Mesenchymal stem cell (in vitro differentiated cells and primary cell): ENCODE results near the gene TRIOBP.

Source experiments
- DNase-seq: peaks from one replicate; pipeline ENCODE4 v3.0.0-alpha.2; 2013
- H2AFZ ChIP-seq: one replicate; pipeline ENCODE4 v1.6.1; 2013; ENCODE audit warnings: low read depth, mild to moderate bottlenecking, control low read depth, inconsistent platforms, low read length, moderate library complexity
- H2AK5ac ChIP-seq: 2 replicates; pipeline ENCODE4 v1.6.1; 2013; ENCODE audit warnings: low read length, moderate library complexity, mild to moderate bottlenecking, inconsistent platforms; ENCODE audit not compliant: severe bottlenecking
- H2BK120ac ChIP-seq: one replicate; pipeline ENCODE4 v1.6.1; 2013; ENCODE audit warnings: low read depth, mild to moderate bottlenecking, inconsistent platforms, low read length, moderate library complexity
- H2BK12ac ChIP-seq, 2 experiments: one replicate each; pipeline ENCODE4 v1.6.1; 2013; ENCODE audit warnings: inconsistent platforms in 2 of 2, low read length in 2 of 2, mild to moderate bottlenecking in 2 of 2, moderate library complexity in 2 of 2, control low read depth in 1 of 2
- H2BK15ac ChIP-seq: one replicate; pipeline ENCODE4 v1.6.1; 2013; ENCODE audit warnings: mild to moderate bottlenecking, low read depth, inconsistent platforms; ENCODE audit not compliant: poor library complexity, severe bottlenecking
- H2BK5ac ChIP-seq: 2 replicates; pipeline ENCODE4 v1.6.1; 2013; ENCODE audit warnings: low read depth, mild to moderate bottlenecking, low read length, control low read depth, inconsistent platforms; ENCODE audit not compliant: poor library complexity, severe bottlenecking
- H3K14ac ChIP-seq, 2 experiments: one replicate each; pipeline ENCODE4 v1.6.1; 2013; ENCODE audit warnings: inconsistent platforms in 2 of 2, low read length in 2 of 2, control low read depth in 1 of 2, mild to moderate bottlenecking in 1 of 2, moderate library complexity in 1 of 2
- H3K18ac ChIP-seq, 2 experiments: one replicate each; pipeline ENCODE4 v1.6.1; 2013; ENCODE audit warnings: inconsistent platforms in 2 of 2, low read length in 2 of 2, control low read depth in 1 of 2, low read depth in 1 of 2, mild to moderate bottlenecking in 1 of 2
- H3K23ac ChIP-seq, 2 experiments: one replicate each; pipeline ENCODE4 v1.6.1; 2013; ENCODE audit warnings: inconsistent platforms in 2 of 2, low read length in 2 of 2, mild to moderate bottlenecking in 2 of 2, moderate library complexity in 2 of 2, control low read depth in 1 of 2
- H3K27ac ChIP-seq: 2 replicates; pipeline ENCODE4 v1.5.1; 2013; ENCODE audit warnings: mild to moderate bottlenecking, moderate library complexity, low read length, control low read depth, inconsistent platforms; ENCODE audit not compliant: poor library complexity, severe bottlenecking
- H3K27me3 ChIP-seq, 2 experiments: 2 replicates each; pipeline versions ENCODE4 v1.6.1 to v1.7.0; 2013; ENCODE audit warnings: low read length in 2 of 2, mild to moderate bottlenecking in 2 of 2, moderate library complexity in 2 of 2, control low read depth in 1 of 2, inconsistent platforms in 1 of 2; ENCODE audit not compliant: control insufficient read depth in 1 of 2, insufficient read depth in 1 of 2
- H3K36me3 ChIP-seq, 2 experiments: 2 replicates each; pipeline versions ENCODE4 v1.6.1 to v1.7.0; 2013; ENCODE audit warnings: low read length in 2 of 2, control low read depth in 1 of 2, inconsistent platforms in 1 of 2, low read depth in 1 of 2, mild to moderate bottlenecking in 1 of 2; ENCODE audit not compliant: insufficient read depth in 2 of 2, control insufficient read depth in 1 of 2
- H3K4ac ChIP-seq, 2 experiments: one replicate each; pipeline ENCODE4 v1.6.1; 2013; ENCODE audit warnings: inconsistent platforms in 2 of 2, low read length in 2 of 2, mild to moderate bottlenecking in 2 of 2, moderate library complexity in 2 of 2, control low read depth in 1 of 2, low read depth in 1 of 2
- H3K4me1 ChIP-seq: 2 replicates; pipeline ENCODE4 v1.6.1; 2013; ENCODE audit warnings: low read depth, low read length, control low read depth; ENCODE audit not compliant: control insufficient read depth, insufficient read depth
- H3K4me2 ChIP-seq: 2 replicates; pipeline ENCODE4 v1.6.1; 2013; ENCODE audit warnings: low read length, mild to moderate bottlenecking, inconsistent platforms; ENCODE audit not compliant: poor library complexity, severe bottlenecking
- H3K4me3 ChIP-seq, 2 experiments: 2 replicates each; pipeline versions ENCODE4 v1.5.1 to v1.7.0; 2013; ENCODE audit warnings: low read length in 2 of 2, mild to moderate bottlenecking in 2 of 2, control low read depth in 1 of 2, low read depth in 1 of 2; ENCODE audit not compliant: insufficient read depth in 1 of 2
- H3K79me1 ChIP-seq: replicated peaks from 2 replicates; pipeline ENCODE4 v1.6.1; 2013; ENCODE audit warnings: mild to moderate bottlenecking, control low read depth, low read length, inconsistent platforms; ENCODE audit not compliant: poor library complexity, severe bottlenecking
- H3K9ac ChIP-seq: 2 replicates; pipeline ENCODE4 v1.7.0; 2013; ENCODE audit warnings: mild to moderate bottlenecking, low read length, moderate library complexity
- H3K9me3 ChIP-seq: 2 replicates; pipeline ENCODE4 v1.7.0; 2013; ENCODE audit warnings: mild to moderate bottlenecking, low read length; ENCODE audit not compliant: control insufficient read depth
- H4K8ac ChIP-seq: one replicate; pipeline ENCODE4 v1.6.1; 2013; ENCODE audit warnings: inconsistent platforms, mild to moderate bottlenecking, low read length, moderate library complexity
- H4K91ac ChIP-seq: one replicate; pipeline ENCODE4 v1.6.1; 2013; ENCODE audit warnings: mild to moderate bottlenecking, low read length, inconsistent platforms
- WGBS: methylation state at CpG from one replicate; pipeline ENCODE4 v1.1.7; 2013; ENCODE audit warnings: mixed read lengths; 5-methylcytosine and 5-hydroxymethylcytosine counted together

The TRIOBP gene

DNA sequence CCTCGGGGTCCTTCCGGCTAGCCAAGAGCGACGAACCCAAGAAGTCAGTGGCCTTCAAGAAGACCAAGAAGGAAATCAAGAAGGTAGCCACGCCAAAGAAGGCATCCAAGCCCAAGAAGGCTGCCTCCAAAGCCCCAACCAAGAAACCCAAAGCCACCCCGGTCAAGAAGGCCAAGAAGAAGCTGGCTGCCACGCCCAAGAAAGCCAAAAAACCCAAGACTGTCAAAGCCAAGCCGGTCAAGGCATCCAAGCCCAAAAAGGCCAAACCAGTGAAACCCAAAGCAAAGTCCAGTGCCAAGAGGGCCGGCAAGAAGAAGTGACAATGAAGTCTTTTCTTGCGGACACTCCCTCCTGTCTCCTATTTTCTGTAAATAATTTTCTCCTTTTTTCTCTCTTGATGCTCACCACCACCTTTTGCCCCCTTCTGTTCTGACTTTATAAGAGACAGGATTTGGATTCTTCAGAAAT lies 109.0 kb downstream of the TRIOBP start:
- Histone ChIP-seq H2AFZ (no peak overlapping the region), H3K27ac (no peak overlapping the region), H3K79me1 (peaks cover 14% of the 10 kb centered on the region), H3K23ac (peak overlapping the region in 1 of 2 experiments; percentile 85), H3K4me1 (peaks cover 37% of the 10 kb centered on the region), H2BK12ac (peak overlapping the region in 1 of 2 experiments; percentile 40), H2AK5ac (peak overlapping the region; percentile 96), H2BK120ac (no peak overlapping the region), H3K4me3 (peak overlapping the region in 1 of 2 experiments; percentile 94), H3K4me2 (peak overlapping the region; percentile 94), H2BK15ac (peak overlapping the region; percentile 74), H3K9ac (peak overlapping the region; percentile 91), H2BK5ac (no peak overlapping the region), H3K36me3 (peaks cover 0 to 4% of the 10 kb centered on the region in 2 experiments), H4K91ac (no peak overlapping the region), H3K18ac (peak overlapping the region in 1 of 2 experiments; percentile 87), H3K27me3 (peaks cover 0 to 10% of the 10 kb centered on the region in 2 experiments), H3K9me3 (no peaks in the 10 kb centered on the region), H3K14ac (no peak overlapping the region), H4K8ac (peak overlapping the region; percentile 99), H3K4ac (peak overlapping the region in 1 of 2 experiments; percentile 97)
- no peak for DNase-seq
- 97% methylated on average over 10 of the region's 10 CpGs for WGBS

DNA sequence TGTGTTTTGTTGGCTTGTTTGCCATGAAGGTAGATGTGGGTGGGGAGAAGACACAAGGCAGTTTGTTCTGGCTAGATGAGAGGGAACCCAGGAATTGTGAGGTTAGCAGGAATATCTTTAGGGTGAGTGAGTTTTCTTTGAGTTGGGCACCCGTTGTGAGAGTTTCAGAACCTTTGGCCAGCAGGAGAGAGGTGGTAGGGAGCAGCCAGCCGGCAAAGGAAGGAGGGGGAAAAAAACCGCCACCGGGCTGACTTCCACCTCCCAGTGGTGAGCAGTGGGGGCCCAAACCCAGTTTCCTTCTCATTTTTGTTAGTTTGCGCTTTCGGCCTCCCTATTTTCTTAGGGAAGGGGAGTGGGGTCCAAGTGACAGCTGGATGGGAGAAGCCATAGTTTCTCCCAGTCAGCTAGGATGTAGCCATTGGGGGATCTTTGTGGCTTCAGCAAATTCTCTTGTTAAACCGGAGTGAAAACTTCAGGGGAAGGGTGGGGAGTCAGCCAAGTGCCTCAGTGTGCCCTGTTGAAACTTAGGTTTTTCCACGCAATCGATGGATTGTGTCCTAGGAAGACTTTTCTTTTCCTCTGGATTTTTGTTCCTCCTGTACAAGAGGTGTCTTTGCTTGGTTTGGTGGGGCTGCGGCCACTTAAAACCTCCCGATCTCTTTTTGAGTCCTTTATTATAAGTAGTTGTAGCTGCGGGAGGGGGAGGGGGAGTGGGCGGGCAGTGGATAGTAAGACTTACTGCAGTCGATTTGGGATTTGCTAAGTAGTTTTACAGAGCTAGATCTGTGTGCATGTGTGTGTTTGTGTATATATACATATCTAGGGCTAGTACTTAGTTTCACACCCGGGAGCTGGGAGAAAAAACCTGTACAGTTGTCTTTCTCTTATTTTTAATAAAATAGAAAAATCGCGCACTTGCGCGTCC lies 109.8 kb downstream of the TRIOBP start:
- H3K23ac ChIP-seq, result no peak overlapping the region
- no peak overlapping the region for H2BK15ac ChIP-seq
- peaks cover 0 to 4% of the 10 kb centered on the region in 2 experiments for H3K36me3 ChIP-seq
- H3K4ac ChIP-seq, result no peak overlapping the region
- no peak overlapping the region for H2AFZ ChIP-seq
- no peak overlapping the region for H2AK5ac ChIP-seq
- no peak overlapping the region for H3K18ac ChIP-seq
- no peak overlapping the region for H4K8ac ChIP-seq
- peak overlapping the region; percentile 91 for H3K9ac ChIP-seq
- H3K27me3 ChIP-seq, result peaks cover 0 to 10% of the 10 kb centered on the region in 2 experiments
- no peak overlapping the region for H3K14ac ChIP-seq
- DNase-seq, result peak; percentile 53
- peak overlapping the region; percentile 79 for H3K27ac ChIP-seq
- 27% methylated on average over 13 of the region's 19 CpGs for whole genome bisulfite sequencing
- peak overlapping the region; percentile 32 to 94 for H3K4me3 ChIP-seq
- no peaks in the 10 kb centered on the region for H3K9me3 ChIP-seq
- H2BK5ac ChIP-seq, result no peak overlapping the region
- H3K79me1 ChIP-seq, result peaks cover 14% of the 10 kb centered on the region
- no peak overlapping the region for H2BK12ac ChIP-seq
- H2BK120ac ChIP-seq, result no peak overlapping the region
- no peak overlapping the region for H4K91ac ChIP-seq
- H3K4me1 ChIP-seq, result peaks cover 37% of the 10 kb centered on the region
- peak overlapping the region; percentile 94 for H3K4me2 ChIP-seq

DNA sequence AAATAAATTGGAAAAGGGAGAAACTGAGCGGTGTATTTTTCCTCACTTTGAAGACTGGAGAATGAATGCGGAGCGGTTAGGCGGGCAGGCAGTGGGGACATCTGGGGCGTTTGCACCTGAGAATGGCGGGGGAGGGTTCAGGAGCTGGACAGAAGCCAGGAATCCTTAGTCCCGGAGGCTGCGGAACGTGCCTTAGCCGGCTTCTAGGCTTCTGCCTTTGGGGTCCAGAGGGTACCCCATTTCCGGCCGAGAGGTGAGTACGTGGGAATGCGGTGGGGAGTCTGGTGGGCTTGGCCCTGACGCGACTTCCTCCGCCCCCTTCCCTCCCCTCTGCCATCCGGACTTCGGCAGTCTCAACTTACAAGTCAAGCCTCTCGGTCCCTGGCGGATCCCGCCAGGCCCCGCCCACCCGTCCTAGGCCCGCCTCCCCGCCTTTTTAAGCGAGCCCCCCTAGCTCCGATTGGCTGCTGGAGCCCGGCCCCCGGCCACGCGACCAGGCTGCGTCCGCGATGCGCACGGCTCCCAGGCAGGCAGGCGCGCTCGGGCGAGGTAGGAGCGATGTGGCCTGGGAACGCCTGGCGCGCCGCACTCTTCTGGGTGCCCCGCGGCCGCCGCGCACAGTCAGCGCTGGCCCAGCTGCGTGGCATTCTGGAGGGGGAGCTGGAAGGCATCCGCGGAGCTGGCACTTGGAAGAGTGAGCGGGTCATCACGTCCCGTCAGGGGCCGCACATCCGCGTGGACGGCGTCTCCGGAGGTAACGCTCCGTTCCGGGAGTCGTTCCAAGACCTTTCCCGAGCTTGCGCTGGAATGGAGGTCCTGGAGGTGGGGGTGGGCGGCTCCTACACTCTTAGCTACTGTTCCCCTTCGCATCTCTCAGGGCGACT lies 110.8 kb downstream of the TRIOBP start, which contains the start of gene GCAT:
TSS of gene GCAT (plus strand) at position 525 of the 884 bp plus-strand sequence. CDS start at position 559, 34 bp downstream.
- peak; percentile 96 for DNase-seq
- peak within 1 kb of the TSS; percentile 94 for H3K4me2 ChIP-seq
- H2BK120ac ChIP-seq, result no peak within 1 kb of the TSS
- peak within 1 kb of the TSS in 1 of 2 experiments; percentile 46 for H3K23ac ChIP-seq
- H2BK12ac ChIP-seq, result peak within 1 kb of the TSS in 1 of 2 experiments; percentile 31
- H3K9ac ChIP-seq, result peak within 1 kb of the TSS; percentile 91
- H3K18ac ChIP-seq, result peak within 1 kb of the TSS; percentile 60 to 91
- no peaks in the 10 kb centered on the region for H3K9me3 ChIP-seq
- peaks cover 14% of the 10 kb centered on the region for H3K79me1 ChIP-seq
- H3K27ac ChIP-seq, result peak within 1 kb of the TSS; percentile 79
- no peak within 1 kb of the TSS for H2BK5ac ChIP-seq
- H2BK15ac ChIP-seq, result no peak within 1 kb of the TSS
- H4K8ac ChIP-seq, result peak within 1 kb of the TSS; percentile 47
- peaks cover 0 to 6% of the 10 kb centered on the region in 2 experiments for H3K36me3 ChIP-seq
- no peak within 1 kb of the TSS for H3K4ac ChIP-seq
- no peak within 1 kb of the TSS for H4K91ac ChIP-seq
- peak within 1 kb of the TSS in 1 of 2 experiments; percentile 59 for H3K14ac ChIP-seq
- peak within 1 kb of the TSS; percentile 85 for H2AFZ ChIP-seq
- H3K4me1 ChIP-seq, result peaks cover 32% of the 10 kb centered on the region
- peak within 1 kb of the TSS; percentile 76 to 94 for H3K4me3 ChIP-seq
- H3K27me3 ChIP-seq, result peaks cover 0 to 10% of the 10 kb centered on the region in 2 experiments
- under 1% methylated on average over 42 of the region's 73 CpGs for WGBS
- H2AK5ac ChIP-seq, result no peak within 1 kb of the TSS
